Activated effector memory CD4-positive, alpha-beta T cell treated with Interleukin-2 at 50 U/mL for 16 hours (primary cell): ENCODE results near the gene FER.

Experiments
- DNase-seq: peaks from one replicate; pipeline ENCODE4 v3.0.0-alpha.2; 2020

The FER gene

GRCh38 chr5:109192555-109193281 lies 445.0 kb downstream of the FER start:
- no peak for DNase-seq

GRCh38 chr5:109195667-109196066 lies 448.0 kb downstream of the FER start:
- no peak for DNase-seq

GRCh38 chr5:109196087-109196822 lies 448.6 kb downstream of the FER start:
- DNase-seq = no peak

GRCh38 chr5:109196823-109197160 lies 449.1 kb downstream of the FER start:
- no peak for DNase-seq

- DNase-seq = no peak
Measured at GRCh38 chr5:109199289-109199688, 451.6 kb downstream of the FER start.

GRCh38 chr5:109199799-109200620 lies 452.3 kb downstream of the FER start:
- no peak for DNase-seq

- no peak for DNase-seq
Measured at GRCh38 chr5:109215040-109215439, 467.3 kb downstream of the FER start.

GRCh38 chr5:109218818-109219217 lies 471.1 kb downstream of the FER start:
- no peak for DNase-seq

- DNase-seq = no peak
Measured at GRCh38 chr5:109223531-109223930, 475.8 kb downstream of the FER start.

- DNase-seq = no peak
Measured at GRCh38 chr5:109224276-109224882, 476.7 kb downstream of the FER start.

- no peak for DNase-seq
Measured at GRCh38 chr5:109225716-109226625, 478.3 kb downstream of the FER start.

GRCh38 chr5:109230369-109230768 lies 482.7 kb downstream of the FER start:
- DNase-seq = no peak

GRCh38 chr5:109231331-109231730 lies 483.6 kb downstream of the FER start:
- DNase-seq = no peak

GRCh38 chr5:109234381-109234780 lies 486.7 kb downstream of the FER start:
- no peak for DNase-seq

- DNase-seq = no peak
Measured at GRCh38 chr5:109239456-109239855, 491.8 kb downstream of the FER start.

GRCh38 chr5:109242518-109242917 lies 494.8 kb downstream of the FER start:
- no peak for DNase-seq

- no peak for DNase-seq
Measured at GRCh38 chr5:109246395-109246794, 498.7 kb downstream of the FER start.
